SIG-M5 treated with dmso at 0.1 percent for 504 hours (cell line): ENCODE data around the gene HOXD10.

ENCODE experiments used
- DNase-seq: peaks from one replicate; lab custom pipeline; 2025; ENCODE audit not compliant: unreplicated experiment; lab: John Stamatoyannopoulos, UW

HOXD10 gene

GRCh38 chr2:176132205-176133171 is 15.9 kb downstream of the HOXD10 start:
- DNase-seq = no peak

GRCh38 chr2:176133389-176133788 is 16.8 kb downstream of the HOXD10 start:
- no peak for DNase-seq

- no peak for DNase-seq
Observed at GRCh38 chr2:176134035-176134434, 17.5 kb downstream of the HOXD10 start.

- DNase-seq = no peak
Observed at GRCh38 chr2:176135035-176135440, 18.5 kb downstream of the HOXD10 start.

- DNase-seq = no peak
Observed at GRCh38 chr2:176136374-176137251, 20.0 kb downstream of the HOXD10 start.

GRCh38 chr2:176137252-176137580 is 20.6 kb downstream of the HOXD10 start:
- no peak for DNase-seq

GRCh38 chr2:176137906-176138305 is 21.3 kb downstream of the HOXD10 start:
- no peak for DNase-seq

GRCh38 chr2:176138526-176138922 is 21.9 kb downstream of the HOXD10 start:
- DNase-seq = no peak

- DNase-seq = no peak
Observed at GRCh38 chr2:176138923-176139660, 22.5 kb downstream of the HOXD10 start.

GRCh38 chr2:176139661-176140512 is 23.3 kb downstream of the HOXD10 start:
- no peak for DNase-seq

GRCh38 chr2:176140513-176141317 is 24.1 kb downstream of the HOXD10 start:
- peak; percentile 39 for DNase-seq

GRCh38 chr2:176142281-176142680 is 25.7 kb downstream of the HOXD10 start:
- no peak for DNase-seq

- no peak for DNase-seq
Observed at GRCh38 chr2:176145085-176145969, 28.7 kb downstream of the HOXD10 start.

GRCh38 chr2:176146101-176146500 is 29.5 kb downstream of the HOXD10 start:
- DNase-seq = no peak

- DNase-seq = no peak
Observed at GRCh38 chr2:176146645-176147044, 30.1 kb downstream of the HOXD10 start.

- DNase-seq = no peak
Observed at GRCh38 chr2:176147210-176147799, 30.7 kb downstream of the HOXD10 start.

GRCh38 chr2:176147800-176148496 is 31.4 kb downstream of the HOXD10 start:
- DNase-seq = no peak
